GM18873 (cell line): Measurements from ENCODE around the gene WASHC2C.
A peak's percentile ranks its signal among the peaks of the same experiment; 100 is the strongest.
"Not testable (repeated sequence)": the region's sequence is repeated elsewhere in the genome, so short reads cannot be mapped to it uniquely, and the experiment has no call there.

Source experiments
- ATAC-seq: cut with Tn5 transposase; IDR thresholded peaks from one replicate; pipeline ENCODE4 v1.9.1; 2021; ENCODE audit warnings: mild to moderate bottlenecking, moderate library complexity, moderate number of reproducible peaks; ENCODE audit not compliant: unreplicated experiment, low FRiP score

The WASHC2C gene

GRCh38 chr10:45726703-45727420 is at the start of gene WASHC2C:
Gene WASHC2C, plus strand, starts transcription at chr10:45727266. Its CDS starts 52 bp downstream, at chr10:45727318.
- ATAC-seq, result peak; percentile 90

GRCh38 chr10:45678467-45678866 is 48.6 kb upstream of the WASHC2C start:
- not testable (repeated sequence) for ATAC-seq

GRCh38 chr10:45710200-45710796 is 16.8 kb upstream of the WASHC2C start:
- peak; percentile 80 for ATAC-seq

GRCh38 chr10:45711223-45711622 is 15.8 kb upstream of the WASHC2C start:
- not testable (repeated sequence) for ATAC-seq

- not testable (repeated sequence) for ATAC-seq
Observed at GRCh38 chr10:45717053-45717452, 10.0 kb upstream of the WASHC2C start.

GRCh38 chr10:45717642-45718041 is 9.4 kb upstream of the WASHC2C start:
- not testable (repeated sequence) for ATAC-seq

GRCh38 chr10:45721503-45721902 is 5.6 kb upstream of the WASHC2C start:
- ATAC-seq, result not testable (repeated sequence)

GRCh38 chr10:45723851-45724250 is 3.2 kb upstream of the WASHC2C start:
- not testable (repeated sequence) for ATAC-seq

- peak; percentile 28 for ATAC-seq
Observed at GRCh38 chr10:45727421-45727965, 427 bp downstream of the WASHC2C start.

GRCh38 chr10:45734449-45734848 is 7.4 kb downstream of the WASHC2C start:
- not testable (repeated sequence) for ATAC-seq

GRCh38 chr10:45734867-45735266 is 7.8 kb downstream of the WASHC2C start:
- ATAC-seq, result not testable (repeated sequence)

- not testable (repeated sequence) for ATAC-seq
Observed at GRCh38 chr10:45741559-45741958, 14.5 kb downstream of the WASHC2C start.

- ATAC-seq, result not testable (repeated sequence)
Observed at GRCh38 chr10:45742014-45742413, 14.9 kb downstream of the WASHC2C start.

GRCh38 chr10:45751141-45751540 is 24.1 kb downstream of the WASHC2C start:
- ATAC-seq, result not testable (repeated sequence)

GRCh38 chr10:45752210-45752609 is 25.1 kb downstream of the WASHC2C start:
- ATAC-seq, result not testable (repeated sequence)

- not testable (repeated sequence) for ATAC-seq
Observed at GRCh38 chr10:45753979-45754495, 27.0 kb downstream of the WASHC2C start.

- ATAC-seq, result not testable (repeated sequence)
Observed at GRCh38 chr10:45755083-45755482, 28.0 kb downstream of the WASHC2C start.

- not testable (repeated sequence) for ATAC-seq
Observed at GRCh38 chr10:45756065-45756464, 29.0 kb downstream of the WASHC2C start.

- not testable (repeated sequence) for ATAC-seq
Observed at GRCh38 chr10:45757661-45758396, 30.8 kb downstream of the WASHC2C start.

- ATAC-seq, result peak; percentile 83
Observed at GRCh38 chr10:45761622-45762021, 34.6 kb downstream of the WASHC2C start.
